ENCODE data around the gene SLC12A7. TPM values are rescaled to one million over a fixed set of nuclear protein-coding genes. Genes with fewer than 3 reads are reported as not detected.

SLC12A7 gene
- total and polyA plus RNA-seq, 2 donors: 12.2 to 23.5 TPM

GRCh38 chr5:1036504-1037122, 75.2 kb downstream of the SLC12A7 start:
- H3K4me3 ChIP-seq (ENCODE audit: low read length in 2 of 2): no peak overlapping the region
- H3K9me3 ChIP-seq (ENCODE audit: control insufficient read depth in 2 of 2, insufficient read depth in 1 of 2, low read length in 1 of 2): peaks cover 2 to 7% of the 10 kb centered on the region in 2 donors
- peaks cover 9 to 22% of the 10 kb centered on the region in 2 donors for H3K36me3 ChIP-seq (ENCODE audit: control insufficient read depth in 2 of 2, insufficient read depth in 2 of 2, low read length in 1 of 2)
- WGBS: 95% methylated on average over 22 of the region's 22 CpGs
- no peaks in the 10 kb centered on the region for H3K27me3 ChIP-seq (ENCODE audit: control insufficient read depth in 2 of 2, insufficient read depth in 1 of 2, low read length in 1 of 2)
- DNase-seq (ENCODE audit: low read depth in 6 of 9, low spot score in 9 of 9): no peak
- no peaks in the 10 kb centered on the region for H3K4me1 ChIP-seq (ENCODE audit: control insufficient read depth in 2 of 2, insufficient read depth in 2 of 2, low read length in 2 of 2)
- H3K27ac ChIP-seq (ENCODE audit: low read depth in 1 of 2, low read length in 1 of 2): no peak overlapping the region

DNA sequence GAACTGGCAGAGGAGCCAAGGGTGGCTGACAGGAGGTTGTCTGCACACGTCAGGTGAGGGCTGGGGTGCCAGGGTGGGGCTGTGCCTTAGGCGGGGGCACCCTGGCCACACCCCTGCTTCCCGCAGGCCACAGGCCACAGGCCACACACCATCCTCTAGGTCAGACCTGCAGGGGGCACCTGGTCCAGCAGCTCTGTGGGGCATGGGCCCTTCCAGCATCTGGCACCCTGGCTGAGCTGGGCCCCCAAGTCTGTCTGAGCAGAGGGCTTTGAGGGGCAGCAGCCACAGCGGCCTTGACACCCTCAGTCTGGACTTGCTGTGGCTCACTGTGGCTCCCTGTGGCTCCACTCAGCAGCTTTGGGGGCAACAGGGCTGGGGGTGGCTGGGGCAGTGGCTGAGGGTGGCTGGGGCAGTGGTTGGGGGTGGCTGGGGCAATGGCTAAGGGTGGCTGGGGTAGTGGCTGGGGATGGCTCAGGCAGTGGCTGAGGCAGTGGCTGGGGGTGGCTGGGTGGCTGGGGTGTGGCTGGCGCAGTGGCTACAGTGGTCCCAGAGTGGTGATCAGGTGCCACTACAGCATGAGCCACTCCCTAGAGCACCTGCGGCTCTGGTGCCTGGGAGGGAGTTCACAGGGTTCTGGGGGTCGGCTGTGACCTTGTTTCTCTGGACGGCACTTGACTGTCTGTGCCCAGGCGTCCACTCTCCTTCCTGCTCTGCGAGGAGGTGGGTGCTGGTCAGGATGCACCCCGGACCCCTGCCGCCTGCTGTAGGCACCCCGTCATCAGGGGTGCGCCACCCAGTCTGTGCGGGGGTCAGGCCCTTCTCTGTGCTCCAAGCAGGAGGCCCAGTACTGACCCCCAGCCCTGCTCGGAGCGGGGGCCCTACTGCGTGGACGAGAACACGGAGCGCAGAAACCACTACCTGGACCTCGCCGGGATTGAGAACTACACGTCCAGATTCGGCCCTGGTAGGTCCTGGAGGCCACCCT, 76.2 kb downstream of the SLC12A7 start:
- Histone ChIP-seq H3K4me1 (ENCODE audit: control insufficient read depth in 2 of 2, insufficient read depth in 2 of 2, low read length in 2 of 2) (no peaks in the 10 kb centered on the region), H3K27ac (ENCODE audit: low read depth in 1 of 2, low read length in 1 of 2) (no peak overlapping the region), H3K27me3 (ENCODE audit: control insufficient read depth in 2 of 2, insufficient read depth in 1 of 2, low read length in 1 of 2) (no peaks in the 10 kb centered on the region), H3K4me3 (ENCODE audit: low read length in 2 of 2) (no peak overlapping the region), H3K36me3 (ENCODE audit: control insufficient read depth in 2 of 2, insufficient read depth in 2 of 2, low read length in 1 of 2) (peaks cover 9 to 22% of the 10 kb centered on the region in 2 donors), H3K9me3 (ENCODE audit: control insufficient read depth in 2 of 2, insufficient read depth in 1 of 2, low read length in 1 of 2) (peaks cover 2 to 7% of the 10 kb centered on the region in 2 donors)
- DNase-seq (ENCODE audit: low read depth in 6 of 9, low spot score in 9 of 9): no peak
- WGBS: 97% methylated on average over 25 of the region's 25 CpGs

DNA sequence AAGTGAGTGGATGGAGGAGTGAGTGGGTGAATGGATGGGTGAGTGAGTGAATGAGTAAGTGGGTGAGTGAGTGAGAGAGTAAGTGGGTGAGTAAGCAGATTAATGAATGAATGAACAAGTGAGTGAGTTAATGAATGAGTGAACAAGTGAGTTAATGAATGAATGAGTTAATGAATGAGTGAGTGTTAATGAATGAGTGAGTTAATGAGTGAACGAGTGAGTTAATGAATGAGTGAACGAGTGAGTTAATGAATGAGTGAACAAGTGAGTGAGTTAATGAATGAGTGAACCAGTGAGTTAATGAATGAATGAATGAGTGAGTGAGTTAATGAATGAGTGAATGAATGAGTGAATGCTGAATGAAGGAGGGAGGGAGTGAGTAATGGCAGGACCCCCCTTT, 76.9 kb downstream of the SLC12A7 start:
- Histone ChIP-seq H3K4me1 (ENCODE audit: control insufficient read depth in 2 of 2, insufficient read depth in 2 of 2, low read length in 2 of 2) (no peaks in the 10 kb centered on the region), H3K9me3 (ENCODE audit: control insufficient read depth in 2 of 2, insufficient read depth in 1 of 2, low read length in 1 of 2) (peaks cover 2 to 4% of the 10 kb centered on the region in 2 donors), H3K4me3 (ENCODE audit: low read length in 2 of 2) (no peak overlapping the region), H3K27ac (ENCODE audit: low read depth in 1 of 2, low read length in 1 of 2) (no peak overlapping the region), H3K27me3 (ENCODE audit: control insufficient read depth in 2 of 2, insufficient read depth in 1 of 2, low read length in 1 of 2) (no peaks in the 10 kb centered on the region), H3K36me3 (ENCODE audit: control insufficient read depth in 2 of 2, insufficient read depth in 2 of 2, low read length in 1 of 2) (peaks cover 9 to 22% of the 10 kb centered on the region in 2 donors)
- no peak for DNase-seq (ENCODE audit: low read depth in 6 of 9, low spot score in 9 of 9)
- WGBS: 97% methylated on average over 2 of the region's 2 CpGs

DNA sequence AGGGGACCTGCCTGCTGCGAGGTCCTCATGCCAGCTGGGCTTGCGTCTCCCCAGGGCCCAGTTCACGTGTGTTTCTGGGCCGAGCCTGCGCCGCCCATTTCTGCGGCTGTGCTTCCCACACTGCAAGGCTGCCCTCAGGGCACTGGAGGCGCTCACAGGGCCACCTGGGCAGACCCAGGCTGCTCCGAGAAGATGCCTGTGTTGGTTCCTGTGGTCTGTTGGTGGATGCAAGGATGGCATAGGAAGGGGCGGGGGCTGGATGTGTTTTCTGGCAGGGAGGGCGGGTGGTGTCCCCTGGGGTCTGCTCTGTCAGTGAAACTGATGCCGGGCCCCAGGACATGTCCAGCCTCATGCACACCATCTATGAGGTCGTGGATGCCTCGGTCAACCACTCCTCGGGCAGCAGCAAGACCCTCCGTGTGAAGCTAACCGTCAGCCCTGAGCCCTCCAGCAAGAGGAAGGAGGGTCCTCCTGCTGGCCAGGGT, 77.4 kb downstream of the SLC12A7 start:
- Histone ChIP-seq H3K27me3 (ENCODE audit: control insufficient read depth in 2 of 2, insufficient read depth in 1 of 2, low read length in 1 of 2) (no peaks in the 10 kb centered on the region), H3K9me3 (ENCODE audit: control insufficient read depth in 2 of 2, insufficient read depth in 1 of 2, low read length in 1 of 2) (no peaks in the 10 kb centered on the region), H3K36me3 (ENCODE audit: control insufficient read depth in 2 of 2, insufficient read depth in 2 of 2, low read length in 1 of 2) (peaks cover 9 to 22% of the 10 kb centered on the region in 2 donors), H3K27ac (ENCODE audit: low read depth in 1 of 2, low read length in 1 of 2) (no peak overlapping the region), H3K4me1 (ENCODE audit: control insufficient read depth in 2 of 2, insufficient read depth in 2 of 2, low read length in 2 of 2) (no peaks in the 10 kb centered on the region), H3K4me3 (ENCODE audit: low read length in 2 of 2) (no peak overlapping the region)
- 95% methylated on average over 17 of the region's 17 CpGs for WGBS
- no peak for DNase-seq (ENCODE audit: low read depth in 6 of 9, low spot score in 9 of 9)

DNA sequence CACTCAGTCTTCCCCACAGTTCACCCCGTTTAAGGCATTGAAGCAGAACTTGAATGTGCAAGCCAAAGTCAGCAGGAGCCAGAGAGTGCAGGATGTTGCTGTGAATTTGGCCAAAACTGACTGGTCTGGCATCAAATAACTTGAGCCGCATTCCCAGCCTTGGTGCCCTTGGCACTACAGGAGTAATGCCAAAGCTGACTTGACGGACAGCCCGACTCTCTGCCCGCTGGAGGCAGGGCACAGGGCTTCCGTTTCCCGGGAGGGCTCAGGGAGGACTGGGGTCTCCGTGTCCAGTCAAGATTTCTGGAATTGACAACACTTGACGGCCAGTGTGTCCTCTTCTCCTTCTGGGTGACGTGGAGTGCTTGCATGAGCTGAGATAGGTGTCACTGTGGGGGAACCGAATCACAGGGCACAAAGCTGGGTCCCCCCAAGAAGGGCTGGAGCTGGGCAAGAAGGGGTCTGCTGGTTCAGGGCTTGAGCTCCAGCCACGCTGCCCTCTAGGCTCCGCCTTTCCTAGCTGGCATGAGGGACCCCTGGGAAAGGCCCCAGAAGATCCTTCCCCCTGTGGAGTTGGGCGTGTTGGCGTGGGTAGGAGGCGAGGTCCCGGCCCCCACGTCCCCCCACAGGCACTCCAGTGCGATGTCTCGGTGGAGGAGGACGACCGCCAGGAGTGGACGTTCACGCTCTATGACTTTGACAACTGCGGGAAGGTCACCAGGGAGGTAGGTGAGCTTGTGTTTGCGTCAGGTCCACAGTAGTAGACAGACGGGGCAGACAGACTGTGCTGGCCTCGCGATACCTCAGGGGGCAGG, 78.0 kb downstream of the SLC12A7 start:
- DNase-seq (ENCODE audit: low read depth in 6 of 9, low spot score in 9 of 9): no peak

GRCh38 chr5:1033178-1033577, 78.7 kb downstream of the SLC12A7 start:
- H3K9me3 ChIP-seq (ENCODE audit: control insufficient read depth in 2 of 2, insufficient read depth in 1 of 2, low read length in 1 of 2): no peaks in the 10 kb centered on the region
- peaks cover 7 to 14% of the 10 kb centered on the region in 2 donors for H3K36me3 ChIP-seq (ENCODE audit: control insufficient read depth in 2 of 2, insufficient read depth in 2 of 2, low read length in 1 of 2)
- WGBS: 96% methylated on average over 26 of the region's 26 CpGs
- no peak overlapping the region for H3K27ac ChIP-seq (ENCODE audit: low read depth in 1 of 2, low read length in 1 of 2)
- H3K4me1 ChIP-seq (ENCODE audit: control insufficient read depth in 2 of 2, insufficient read depth in 2 of 2, low read length in 2 of 2): peaks cover 0 to 2% of the 10 kb centered on the region in 2 donors
- no peak for DNase-seq (ENCODE audit: low read depth in 6 of 9, low spot score in 9 of 9)
- no peak overlapping the region for H3K4me3 ChIP-seq (ENCODE audit: low read length in 2 of 2)
- H3K27me3 ChIP-seq (ENCODE audit: control insufficient read depth in 2 of 2, insufficient read depth in 1 of 2, low read length in 1 of 2): no peaks in the 10 kb centered on the region

More for the DNA sequence above, 78.0 kb downstream of the SLC12A7 start:
- Histone ChIP-seq H3K9me3 (ENCODE audit: control insufficient read depth in 2 of 2, insufficient read depth in 1 of 2, low read length in 1 of 2) (no peaks in the 10 kb centered on the region), H3K27ac (ENCODE audit: low read depth in 1 of 2, low read length in 1 of 2) (no peak overlapping the region), H3K4me3 (ENCODE audit: low read length in 2 of 2) (no peak overlapping the region), H3K27me3 (ENCODE audit: control insufficient read depth in 2 of 2, insufficient read depth in 1 of 2, low read length in 1 of 2) (no peaks in the 10 kb centered on the region), H3K36me3 (ENCODE audit: control insufficient read depth in 2 of 2, insufficient read depth in 2 of 2, low read length in 1 of 2) (peaks cover 7 to 21% of the 10 kb centered on the region in 2 donors), H3K4me1 (ENCODE audit: control insufficient read depth in 2 of 2, insufficient read depth in 2 of 2, low read length in 2 of 2) (peaks cover 0 to 2% of the 10 kb centered on the region in 2 donors)
- 95% methylated on average over 29 of the region's 29 CpGs for WGBS

GRCh38 chr5:1032551-1033027, 79.3 kb downstream of the SLC12A7 start:
- Histone ChIP-seq H3K4me1 (ENCODE audit: control insufficient read depth in 2 of 2, insufficient read depth in 2 of 2, low read length in 2 of 2) (peaks cover 0 to 2% of the 10 kb centered on the region in 2 donors), H3K9me3 (ENCODE audit: control insufficient read depth in 2 of 2, insufficient read depth in 1 of 2, low read length in 1 of 2) (no peaks in the 10 kb centered on the region), H3K27me3 (ENCODE audit: control insufficient read depth in 2 of 2, insufficient read depth in 1 of 2, low read length in 1 of 2) (no peaks in the 10 kb centered on the region), H3K36me3 (ENCODE audit: control insufficient read depth in 2 of 2, insufficient read depth in 2 of 2, low read length in 1 of 2) (peaks cover 5 to 10% of the 10 kb centered on the region in 2 donors), H3K27ac (ENCODE audit: low read depth in 1 of 2, low read length in 1 of 2) (no peak overlapping the region), H3K4me3 (ENCODE audit: low read length in 2 of 2) (no peak overlapping the region)
- WGBS: 98% methylated on average over 14 of the region's 14 CpGs
- DNase-seq (ENCODE audit: low read depth in 6 of 9, low spot score in 9 of 9): no peak

- Histone ChIP-seq H3K4me1 (ENCODE audit: control insufficient read depth in 2 of 2, insufficient read depth in 2 of 2, low read length in 2 of 2) (peaks cover 0 to 2% of the 10 kb centered on the region in 2 donors), H3K27ac (ENCODE audit: low read depth in 1 of 2, low read length in 1 of 2) (no peak overlapping the region), H3K4me3 (ENCODE audit: low read length in 2 of 2) (no peak overlapping the region), H3K36me3 (ENCODE audit: control insufficient read depth in 2 of 2, insufficient read depth in 2 of 2, low read length in 1 of 2) (peaks cover 2 to 10% of the 10 kb centered on the region in 2 donors), H3K27me3 (ENCODE audit: control insufficient read depth in 2 of 2, insufficient read depth in 1 of 2, low read length in 1 of 2) (no peaks in the 10 kb centered on the region), H3K9me3 (ENCODE audit: control insufficient read depth in 2 of 2, insufficient read depth in 1 of 2, low read length in 1 of 2) (no peaks in the 10 kb centered on the region)
- no peak for DNase-seq (ENCODE audit: low read depth in 6 of 9, low spot score in 9 of 9)
- 96% methylated on average over 16 of the region's 16 CpGs for WGBS
These were observed 79.9 kb downstream of the SLC12A7 start for GRCh38 chr5:1032011-1032410.
